Fibroblast of lung (primary cell): Measurements from ENCODE around the gene TERT. TPM values are rescaled to one million over a fixed set of nuclear protein-coding genes. Genes with fewer than 3 reads are reported as not detected.

ENCODE experiments used
- DNase-seq, 2 donors: peaks; one replicate each; pipeline versions ENCODE4 v3.0.0 to v3.0.0-alpha.2; 2010; ENCODE audit warnings: low read depth in 2 of 2
- H2AFZ ChIP-seq: 2 replicates; pipeline ENCODE4 v1.5.1; 2012; ENCODE audit warnings: low read length, control low read depth, inconsistent platforms
- H3K27ac ChIP-seq: 2 replicates; pipeline ENCODE4 v1.5.1; 2011; ENCODE audit warnings: low read length, control low read depth; ENCODE audit not compliant: insufficient read depth
- H3K27me3 ChIP-seq: 2 replicates; pipeline ENCODE4 v1.5.1; 2011; ENCODE audit warnings: mild to moderate bottlenecking, low read length; ENCODE audit not compliant: control insufficient read depth, insufficient read depth
- H3K36me3 ChIP-seq: 2 replicates; pipeline ENCODE4 v1.5.1; 2011; ENCODE audit warnings: low read length; ENCODE audit not compliant: control insufficient read depth, insufficient read depth
- H3K4me1 ChIP-seq: 2 replicates; pipeline ENCODE4 v1.5.1; 2011; ENCODE audit warnings: low read length; ENCODE audit not compliant: control insufficient read depth, insufficient read depth; ENCODE audit errors: extremely low read depth
- H3K4me2 ChIP-seq: 2 replicates; pipeline ENCODE4 v1.5.1; 2011; ENCODE audit warnings: low read length, control low read depth; ENCODE audit not compliant: insufficient read depth; ENCODE audit errors: extremely low read depth
- H3K4me3 ChIP-seq, 4 experiments: fragments of 200-600 bp in 1 of 4; sonication (generic) in 1 of 4; replicated peaks in 1 of 4; 2 replicates each; pipeline ENCODE4 v1.5.1; 2011 to 2016; ENCODE audit warnings: low read length in 4 of 4, low read depth in 3 of 4, mild to moderate bottlenecking in 3 of 4, control low read depth in 2 of 4, inconsistent platforms in 1 of 4, mixed read lengths in 1 of 4; ENCODE audit not compliant: insufficient read depth in 1 of 4; ENCODE audit errors: control extremely low read depth in 1 of 4
- H3K79me2 ChIP-seq: 2 replicates; pipeline ENCODE4 v1.5.1; 2012; ENCODE audit warnings: mild to moderate bottlenecking, low read length, inconsistent platforms; ENCODE audit not compliant: control insufficient read depth, insufficient read depth
- H3K9ac ChIP-seq: 2 replicates; pipeline ENCODE4 v1.5.1; 2011; ENCODE audit warnings: mild to moderate bottlenecking, low read length, control low read depth; ENCODE audit not compliant: insufficient read depth
- H3K9me3 ChIP-seq: 2 replicates; pipeline ENCODE4 v1.5.1; 2012; ENCODE audit warnings: low read depth, low read length; ENCODE audit not compliant: control insufficient read depth, insufficient read depth
- H4K20me1 ChIP-seq: 2 replicates; pipeline ENCODE4 v1.5.1; 2011; ENCODE audit warnings: low read length; ENCODE audit not compliant: control insufficient read depth, insufficient read depth; ENCODE audit errors: extremely low read depth
- EZH2 ChIP-seq: IDR thresholded peaks from 2 replicates; pipeline ENCODE4 v1.5.1; 2012; ENCODE audit warnings: low read length, control low read depth, mild to moderate bottlenecking; ENCODE audit errors: missing control alignments
- polyA plus RNA-seq, 2 donors: library from polyadenylated mRNA; depleted of rRNA in 1 of 2; stranded (reverse) in 1 of 2; unstranded in 1 of 2; fragments of >200 nt; gene quantifications; 2 replicates each; pipeline ENCODE4 v1.2.1, GENCODE V29; 2011 to 2012; ENCODE audit warnings: missing spikeins in 1 of 2
- total RNA-seq: library from RNA; depleted of rRNA; stranded (reverse); fragments of >200 nt; gene quantifications from 2 replicates; pipeline ENCODE4 v1.2.1, GENCODE V29; 2014
- TF ChIP-seq, protein P1 (sequence below), 2 donors: IDR thresholded peaks in 1 of 2; conservative IDR thresholded peaks in 1 of 2; 1 replicate in 1 of 2; 2 replicates in 1 of 2; pipeline ENCODE4 v1.5.1; 2011 to 2012; ENCODE audit warnings: low read length in 2 of 2, control low read depth in 1 of 2, inconsistent platforms in 1 of 2, low read depth in 1 of 2, mild to moderate bottlenecking in 1 of 2

Gene TERT
- total and polyA plus RNA-seq, 2 donors (not counting 1 experiment from before 2014, with no cell fraction given) = not detected

DNA sequence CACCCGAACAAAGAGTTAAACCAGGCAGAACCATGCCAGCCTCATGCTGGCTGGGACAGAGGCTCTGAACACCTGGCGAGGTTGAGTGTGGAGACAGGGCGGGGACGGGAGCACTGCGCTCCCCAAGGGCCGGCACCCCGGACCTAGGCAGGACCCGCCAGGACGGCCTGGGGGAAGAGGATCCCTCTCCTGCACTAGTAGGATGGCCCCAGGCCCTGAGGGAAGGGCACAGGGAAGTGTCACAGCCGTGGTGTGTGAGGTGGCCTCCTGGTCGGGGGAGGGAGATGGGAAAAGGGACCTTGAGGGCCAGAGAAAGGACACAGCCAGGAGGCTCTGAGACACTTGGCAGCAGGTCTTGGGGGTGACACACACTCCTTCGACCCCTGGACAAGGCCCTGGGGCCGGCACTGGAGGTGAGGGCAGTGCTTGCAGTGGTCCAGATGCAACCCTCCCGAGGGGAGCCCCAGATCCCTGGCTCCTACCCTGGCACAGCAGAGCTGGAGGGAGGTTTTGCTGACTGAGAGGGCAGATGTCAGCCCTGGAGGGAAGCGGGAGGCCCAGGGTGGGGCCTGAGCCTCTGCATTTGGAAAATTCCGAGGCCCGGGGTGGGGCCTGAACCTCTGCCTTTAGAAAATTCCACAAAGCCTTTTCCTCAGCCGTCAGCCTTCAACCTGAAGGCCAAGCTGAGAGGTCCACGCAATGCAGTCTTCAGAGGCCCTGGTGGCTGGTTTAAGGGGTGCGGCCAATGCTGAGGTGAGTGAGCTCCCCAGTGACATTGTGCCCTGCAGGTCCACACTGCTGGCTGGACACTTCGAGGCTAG lies 24.8 kb upstream of the TERT start:
- H3K4me2 ChIP-seq = no peak overlapping the region
- DNase-seq = no peak
- H3K79me2 ChIP-seq = no peaks in the 10 kb centered on the region
- no peak overlapping the region for H2AFZ ChIP-seq
- no peak overlapping the region for H3K4me3 ChIP-seq
- H4K20me1 ChIP-seq = no peaks in the 10 kb centered on the region
- no peaks in the 10 kb centered on the region for H3K4me1 ChIP-seq
- peaks cover 18% of the 10 kb centered on the region for H3K36me3 ChIP-seq
- no peak for TF ChIP-seq EZH2
- TF ChIP-seq, protein P1, sequence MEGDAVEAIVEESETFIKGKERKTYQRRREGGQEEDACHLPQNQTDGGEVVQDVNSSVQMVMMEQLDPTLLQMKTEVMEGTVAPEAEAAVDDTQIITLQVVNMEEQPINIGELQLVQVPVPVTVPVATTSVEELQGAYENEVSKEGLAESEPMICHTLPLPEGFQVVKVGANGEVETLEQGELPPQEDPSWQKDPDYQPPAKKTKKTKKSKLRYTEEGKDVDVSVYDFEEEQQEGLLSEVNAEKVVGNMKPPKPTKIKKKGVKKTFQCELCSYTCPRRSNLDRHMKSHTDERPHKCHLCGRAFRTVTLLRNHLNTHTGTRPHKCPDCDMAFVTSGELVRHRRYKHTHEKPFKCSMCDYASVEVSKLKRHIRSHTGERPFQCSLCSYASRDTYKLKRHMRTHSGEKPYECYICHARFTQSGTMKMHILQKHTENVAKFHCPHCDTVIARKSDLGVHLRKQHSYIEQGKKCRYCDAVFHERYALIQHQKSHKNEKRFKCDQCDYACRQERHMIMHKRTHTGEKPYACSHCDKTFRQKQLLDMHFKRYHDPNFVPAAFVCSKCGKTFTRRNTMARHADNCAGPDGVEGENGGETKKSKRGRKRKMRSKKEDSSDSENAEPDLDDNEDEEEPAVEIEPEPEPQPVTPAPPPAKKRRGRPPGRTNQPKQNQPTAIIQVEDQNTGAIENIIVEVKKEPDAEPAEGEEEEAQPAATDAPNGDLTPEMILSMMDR (conservative IDR thresholded peaks at IDR 0.05 in 1 of 2, IDR thresholded peaks at IDR 0.05 in 1 of 2; ENCODE audit: low read depth in 1 of 2, low read length in 2 of 2) = no peak
- no peak overlapping the region for H3K27ac ChIP-seq
- no peaks in the 10 kb centered on the region for H3K27me3 ChIP-seq
- H3K9me3 ChIP-seq = no peaks in the 10 kb centered on the region
- H3K9ac ChIP-seq = no peak overlapping the region

DNA sequence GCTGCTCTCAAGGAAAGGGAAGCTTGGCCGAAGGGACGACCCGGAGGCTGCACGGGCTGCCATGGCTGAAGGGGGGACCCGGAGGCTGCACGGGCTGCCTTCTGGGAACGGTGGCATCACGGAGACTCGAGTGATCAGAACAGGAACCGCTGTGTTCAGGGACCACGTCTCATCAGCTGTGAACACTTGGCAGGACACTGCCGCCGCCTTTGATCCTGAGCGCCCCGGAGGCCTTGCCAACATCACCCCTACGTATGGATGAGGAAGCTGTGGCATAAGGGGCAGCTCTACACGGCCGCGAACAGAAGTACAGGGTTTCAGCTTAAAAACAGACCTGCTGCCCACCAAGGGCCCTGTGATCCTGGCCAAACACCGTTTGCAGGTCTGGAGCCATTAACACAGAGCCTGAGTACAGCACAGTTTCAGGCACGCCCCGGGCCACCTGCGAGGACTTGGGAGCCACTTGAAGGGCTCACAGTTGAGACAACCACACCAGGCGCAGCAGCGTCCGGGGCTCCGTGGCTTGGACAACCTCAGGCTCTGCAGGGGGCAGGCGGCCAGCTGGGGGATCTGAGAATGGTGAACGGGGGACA lies 23.9 kb upstream of the TERT start:
- Histone ChIP-seq H3K27ac (no peak overlapping the region), H4K20me1 (no peaks in the 10 kb centered on the region), H3K27me3 (no peaks in the 10 kb centered on the region), H3K79me2 (no peaks in the 10 kb centered on the region), H3K4me2 (no peak overlapping the region), H3K4me1 (no peaks in the 10 kb centered on the region), H2AFZ (no peak overlapping the region), H3K4me3 (no peak overlapping the region), H3K9me3 (no peaks in the 10 kb centered on the region), H3K9ac (no peak overlapping the region), H3K36me3 (peaks cover 16% of the 10 kb centered on the region)
- TF ChIP-seq EZH2 = no peak
- TF ChIP-seq, protein P1 (conservative IDR thresholded peaks at IDR 0.05 in 1 of 2, IDR thresholded peaks at IDR 0.05 in 1 of 2; ENCODE audit: low read depth in 1 of 2, low read length in 2 of 2) = no peak
- DNase-seq = no peak

DNA sequence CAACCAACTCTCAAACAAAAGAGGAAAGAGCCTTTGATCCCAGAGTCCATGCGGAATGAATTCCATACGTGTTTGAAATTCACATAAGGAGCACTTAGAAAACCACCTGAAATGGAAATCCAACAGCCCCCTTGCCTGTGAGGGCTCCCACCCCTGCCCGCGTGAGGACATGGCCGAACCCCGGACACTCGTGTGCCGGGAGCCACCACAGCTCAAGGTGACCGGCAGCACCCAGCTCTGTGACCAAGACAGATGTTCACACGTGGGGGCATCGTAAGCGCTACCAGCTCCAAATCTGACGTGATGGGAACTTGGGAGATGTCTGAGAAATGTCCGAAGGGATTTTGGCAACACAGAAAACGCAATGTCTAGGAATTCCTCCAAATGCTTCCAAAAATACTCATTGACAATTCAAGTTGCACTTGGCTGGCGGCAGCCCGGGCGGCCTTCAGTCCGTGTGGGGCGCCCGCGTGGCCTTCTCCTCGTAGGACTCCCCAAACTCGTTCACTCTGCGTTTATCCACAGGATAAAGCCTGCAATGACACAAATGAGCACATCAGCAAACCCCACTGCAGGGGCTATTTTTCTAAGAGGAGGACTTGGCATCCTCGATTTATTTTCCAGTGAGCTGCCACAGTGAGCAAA lies 23.2 kb upstream of the TERT start:
- Histone ChIP-seq H3K36me3 (peaks cover 16% of the 10 kb centered on the region), H3K4me3 (no peak overlapping the region), H2AFZ (no peak overlapping the region), H4K20me1 (no peaks in the 10 kb centered on the region), H3K27me3 (no peaks in the 10 kb centered on the region), H3K27ac (no peak overlapping the region), H3K9me3 (no peaks in the 10 kb centered on the region), H3K79me2 (no peaks in the 10 kb centered on the region), H3K4me1 (no peaks in the 10 kb centered on the region), H3K4me2 (no peak overlapping the region), H3K9ac (no peak overlapping the region)
- TF ChIP-seq, protein P1 (conservative IDR thresholded peaks at IDR 0.05 in 1 of 2, IDR thresholded peaks at IDR 0.05 in 1 of 2; ENCODE audit: low read depth in 1 of 2, low read length in 2 of 2) = no peak
- TF ChIP-seq EZH2 = no peak
- no peak for DNase-seq
